Keratinocyte (primary cell): ENCODE measurements around the gene FNDC3B.

ENCODE experiments used
- EZH2 ChIP-seq: IDR thresholded peaks from one replicate; pipeline ENCODE4 v1.6.1; 2012; ENCODE audit warnings: inconsistent platforms, mild to moderate bottlenecking, low read length, moderate library complexity
- TF ChIP-seq, protein P1 (sequence below), 3 experiments: IDR thresholded peaks in 1 of 3; conservative IDR thresholded peaks in 1 of 3; optimal IDR thresholded peaks in 1 of 3; 2 replicates in 2 of 3; 3 replicates in 1 of 3; pipeline versions ENCODE3 to v1.5.1; 2011; ENCODE audit warnings: low read length in 3 of 3, mild to moderate bottlenecking in 3 of 3, moderate library complexity in 2 of 3, control low read depth in 1 of 3, inconsistent platforms in 1 of 3; ENCODE audit not compliant: insufficient read depth in 2 of 3; ENCODE audit errors: extremely low read depth in 1 of 3

DNA sequence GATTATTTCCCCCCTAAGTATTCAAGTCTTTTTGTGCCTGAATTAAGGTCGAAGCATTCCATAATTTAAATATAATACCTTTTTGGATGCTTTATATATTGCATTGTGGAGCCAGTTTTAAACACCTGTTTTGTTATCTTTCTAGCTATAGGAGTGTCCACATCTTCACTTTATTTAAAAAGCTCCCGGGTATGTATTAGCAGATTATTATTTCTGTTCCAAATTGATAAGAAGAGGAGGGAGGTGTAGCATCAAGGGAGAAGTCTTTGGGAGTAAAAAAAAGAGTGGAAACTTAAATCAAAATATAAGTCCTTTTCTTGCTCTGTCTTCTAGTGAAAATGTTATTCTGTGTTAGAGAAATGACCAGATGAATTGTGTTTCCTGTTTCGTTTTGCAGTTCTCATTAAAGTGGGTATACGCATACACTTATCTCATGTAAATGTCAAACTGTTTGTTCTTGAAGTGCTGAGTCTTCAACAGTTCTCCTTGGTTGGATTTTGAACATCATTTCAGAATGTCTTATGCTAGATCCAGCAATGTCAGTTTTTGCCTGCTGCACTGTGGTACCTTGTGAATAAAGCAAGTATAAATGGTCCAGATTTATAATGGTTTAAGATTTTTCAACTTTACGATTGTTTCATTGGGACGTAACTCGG is 105.8 kb downstream of the FNDC3B start:
- TF ChIP-seq, protein P1, sequence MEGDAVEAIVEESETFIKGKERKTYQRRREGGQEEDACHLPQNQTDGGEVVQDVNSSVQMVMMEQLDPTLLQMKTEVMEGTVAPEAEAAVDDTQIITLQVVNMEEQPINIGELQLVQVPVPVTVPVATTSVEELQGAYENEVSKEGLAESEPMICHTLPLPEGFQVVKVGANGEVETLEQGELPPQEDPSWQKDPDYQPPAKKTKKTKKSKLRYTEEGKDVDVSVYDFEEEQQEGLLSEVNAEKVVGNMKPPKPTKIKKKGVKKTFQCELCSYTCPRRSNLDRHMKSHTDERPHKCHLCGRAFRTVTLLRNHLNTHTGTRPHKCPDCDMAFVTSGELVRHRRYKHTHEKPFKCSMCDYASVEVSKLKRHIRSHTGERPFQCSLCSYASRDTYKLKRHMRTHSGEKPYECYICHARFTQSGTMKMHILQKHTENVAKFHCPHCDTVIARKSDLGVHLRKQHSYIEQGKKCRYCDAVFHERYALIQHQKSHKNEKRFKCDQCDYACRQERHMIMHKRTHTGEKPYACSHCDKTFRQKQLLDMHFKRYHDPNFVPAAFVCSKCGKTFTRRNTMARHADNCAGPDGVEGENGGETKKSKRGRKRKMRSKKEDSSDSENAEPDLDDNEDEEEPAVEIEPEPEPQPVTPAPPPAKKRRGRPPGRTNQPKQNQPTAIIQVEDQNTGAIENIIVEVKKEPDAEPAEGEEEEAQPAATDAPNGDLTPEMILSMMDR (optimal IDR thresholded peaks at IDR 0.05 in 1 of 3, IDR thresholded peaks at IDR 0.05 in 1 of 3, conservative IDR thresholded peaks at IDR 0.05 in 1 of 3; ENCODE audit: extremely low read depth in 1 of 3, insufficient read depth in 2 of 3, low read length in 3 of 3) = no peak
- TF ChIP-seq EZH2 = no peak
